Measurements from ENCODE around the gene PTGS1. TPM values are rescaled to one million over a fixed set of nuclear protein-coding genes. Genes with fewer than 3 reads are reported as not detected.

The PTGS1 gene
- total RNA-seq, 1 donor from 2014 or later = 8.2 TPM

- H3K27me3 Mint-ChIP-seq (ENCODE audit: low read depth) = peaks cover 9% of the 10 kb centered on the region
- H3K36me3 Mint-ChIP-seq = no peaks in the 10 kb centered on the region
- TF ChIP-seq, protein P1, sequence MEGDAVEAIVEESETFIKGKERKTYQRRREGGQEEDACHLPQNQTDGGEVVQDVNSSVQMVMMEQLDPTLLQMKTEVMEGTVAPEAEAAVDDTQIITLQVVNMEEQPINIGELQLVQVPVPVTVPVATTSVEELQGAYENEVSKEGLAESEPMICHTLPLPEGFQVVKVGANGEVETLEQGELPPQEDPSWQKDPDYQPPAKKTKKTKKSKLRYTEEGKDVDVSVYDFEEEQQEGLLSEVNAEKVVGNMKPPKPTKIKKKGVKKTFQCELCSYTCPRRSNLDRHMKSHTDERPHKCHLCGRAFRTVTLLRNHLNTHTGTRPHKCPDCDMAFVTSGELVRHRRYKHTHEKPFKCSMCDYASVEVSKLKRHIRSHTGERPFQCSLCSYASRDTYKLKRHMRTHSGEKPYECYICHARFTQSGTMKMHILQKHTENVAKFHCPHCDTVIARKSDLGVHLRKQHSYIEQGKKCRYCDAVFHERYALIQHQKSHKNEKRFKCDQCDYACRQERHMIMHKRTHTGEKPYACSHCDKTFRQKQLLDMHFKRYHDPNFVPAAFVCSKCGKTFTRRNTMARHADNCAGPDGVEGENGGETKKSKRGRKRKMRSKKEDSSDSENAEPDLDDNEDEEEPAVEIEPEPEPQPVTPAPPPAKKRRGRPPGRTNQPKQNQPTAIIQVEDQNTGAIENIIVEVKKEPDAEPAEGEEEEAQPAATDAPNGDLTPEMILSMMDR (IDR thresholded peaks at IDR 0.05; ENCODE audit: unreplicated experiment) = no peak
- H3K9me3 Mint-ChIP-seq = no peaks in the 10 kb centered on the region
- H3K4me1 Mint-ChIP-seq = peaks cover 23% of the 10 kb centered on the region
- H3K4me3 Mint-ChIP-seq = no peak overlapping the region
- DNase-seq (ENCODE audit: low spot score in 2 of 2, unreplicated experiment in 2 of 2) = no peak
- no peak overlapping the region for H3K27ac Mint-ChIP-seq
These were observed 9.5 kb downstream of the PTGS1 start for GRCh38 chr9:122380293-122380692.

DNA sequence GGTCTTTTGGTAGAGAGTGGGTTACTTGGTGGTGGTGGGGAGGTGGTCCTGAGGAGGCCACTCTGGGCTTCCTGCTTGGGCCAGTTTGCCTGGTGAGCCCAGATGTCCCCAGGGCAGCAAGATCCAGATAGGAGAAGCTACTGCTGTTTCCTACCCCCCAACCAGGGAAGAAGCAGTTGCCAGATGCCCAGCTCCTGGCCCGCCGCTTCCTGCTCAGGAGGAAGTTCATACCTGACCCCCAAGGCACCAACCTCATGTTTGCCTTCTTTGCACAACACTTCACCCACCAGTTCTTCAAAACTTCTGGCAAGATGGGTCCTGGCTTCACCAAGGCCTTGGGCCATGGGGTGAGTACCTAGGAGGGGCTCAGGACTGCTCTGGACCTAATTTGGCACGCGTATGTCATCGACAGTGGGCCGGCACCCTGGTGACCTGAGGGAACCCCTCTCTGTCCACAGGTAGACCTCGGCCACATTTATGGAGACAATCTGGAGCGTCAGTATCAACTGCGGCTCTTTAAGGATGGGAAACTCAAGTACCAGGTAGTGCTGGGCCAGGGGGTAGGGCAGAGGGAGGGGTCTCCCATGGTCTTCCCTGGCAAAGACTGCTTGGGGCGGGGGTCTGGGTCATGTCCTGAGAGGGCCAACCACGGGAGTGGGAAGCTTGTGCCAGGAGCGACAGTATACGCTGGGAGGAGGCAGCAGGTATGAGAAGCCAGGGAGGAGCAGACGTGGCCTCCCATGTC, 10.6 kb downstream of the PTGS1 start:
- no peaks in the 10 kb centered on the region for H3K9me3 Mint-ChIP-seq
- peaks cover 15% of the 10 kb centered on the region for H3K27me3 Mint-ChIP-seq (ENCODE audit: low read depth)
- DNase-seq (ENCODE audit: low spot score in 2 of 2, unreplicated experiment in 2 of 2) = no peak
- no peak overlapping the region for H3K4me3 Mint-ChIP-seq
- H3K4me1 Mint-ChIP-seq = peaks cover 13% of the 10 kb centered on the region
- TF ChIP-seq, protein P1 (IDR thresholded peaks at IDR 0.05; ENCODE audit: unreplicated experiment) = no peak
- H3K36me3 Mint-ChIP-seq = no peaks in the 10 kb centered on the region
- H3K27ac Mint-ChIP-seq = no peak overlapping the region

DNA sequence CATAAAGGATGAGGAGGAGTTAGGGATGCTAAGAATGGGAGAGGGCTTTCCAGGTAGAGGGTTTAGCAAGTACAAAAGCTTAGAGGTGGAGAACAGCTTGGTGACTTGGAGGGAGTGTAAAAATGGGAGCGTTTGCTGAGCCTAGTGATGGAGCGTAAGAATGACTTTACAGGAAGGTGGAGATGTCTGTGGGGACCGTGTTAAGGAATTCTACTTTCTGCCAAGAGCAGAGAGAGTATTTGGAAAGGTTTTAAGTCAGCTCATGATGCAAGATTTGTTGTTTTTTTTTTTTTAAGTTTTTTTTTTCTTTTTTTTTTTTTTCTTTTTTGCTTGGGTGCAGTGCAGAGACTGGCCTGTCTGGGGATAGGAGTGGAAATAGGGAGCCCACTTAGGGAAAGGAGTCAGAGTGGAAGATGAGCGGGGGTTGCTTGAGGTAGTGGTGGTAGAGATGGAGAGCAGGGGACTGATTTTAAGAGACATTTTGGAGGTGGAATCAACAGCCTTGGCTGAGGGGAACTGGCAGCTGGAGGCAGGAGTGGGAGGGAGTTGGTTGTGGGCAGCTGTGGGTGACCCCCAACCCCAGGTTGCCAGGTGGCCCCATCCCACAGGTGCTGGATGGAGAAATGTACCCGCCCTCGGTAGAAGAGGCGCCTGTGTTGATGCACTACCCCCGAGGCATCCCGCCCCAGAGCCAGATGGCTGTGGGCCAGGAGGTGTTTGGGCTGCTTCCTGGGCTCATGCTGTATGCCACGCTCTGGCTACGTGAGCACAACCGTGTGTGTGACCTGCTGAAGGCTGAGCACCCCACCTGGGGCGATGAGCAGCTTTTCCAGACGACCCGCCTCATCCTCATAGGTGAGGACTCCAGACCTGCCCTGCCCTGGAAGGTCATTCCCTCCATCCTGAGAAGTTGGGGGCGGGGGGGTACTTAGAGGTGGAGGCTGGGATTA, 12.4 kb downstream of the PTGS1 start:
- H3K4me3 Mint-ChIP-seq = no peak overlapping the region
- TF ChIP-seq, protein P1 (IDR thresholded peaks at IDR 0.05; ENCODE audit: unreplicated experiment) = no peak
- DNase-seq (ENCODE audit: low spot score in 2 of 2, unreplicated experiment in 2 of 2) = no peak
- H3K9me3 Mint-ChIP-seq = no peaks in the 10 kb centered on the region
- H3K36me3 Mint-ChIP-seq = no peaks in the 10 kb centered on the region
- H3K27me3 Mint-ChIP-seq (ENCODE audit: low read depth) = peaks cover 24% of the 10 kb centered on the region
- peaks cover under 1% of the 10 kb centered on the region for H3K4me1 Mint-ChIP-seq
- H3K27ac Mint-ChIP-seq = no peak overlapping the region

GRCh38 chr9:122383992-122384461, 13.2 kb downstream of the PTGS1 start:
- Mint-ChIP-seq H3K9me3 (no peaks in the 10 kb centered on the region), H3K4me3 (no peak overlapping the region), H3K36me3 (no peaks in the 10 kb centered on the region), H3K27ac (no peak overlapping the region), H3K4me1 (no peaks in the 10 kb centered on the region), H3K27me3 (ENCODE audit: low read depth) (peaks cover 31% of the 10 kb centered on the region)
- TF ChIP-seq, protein P1 (IDR thresholded peaks at IDR 0.05; ENCODE audit: unreplicated experiment) = no peak
- DNase-seq (ENCODE audit: low spot score in 2 of 2, unreplicated experiment in 2 of 2) = no peak

DNA sequence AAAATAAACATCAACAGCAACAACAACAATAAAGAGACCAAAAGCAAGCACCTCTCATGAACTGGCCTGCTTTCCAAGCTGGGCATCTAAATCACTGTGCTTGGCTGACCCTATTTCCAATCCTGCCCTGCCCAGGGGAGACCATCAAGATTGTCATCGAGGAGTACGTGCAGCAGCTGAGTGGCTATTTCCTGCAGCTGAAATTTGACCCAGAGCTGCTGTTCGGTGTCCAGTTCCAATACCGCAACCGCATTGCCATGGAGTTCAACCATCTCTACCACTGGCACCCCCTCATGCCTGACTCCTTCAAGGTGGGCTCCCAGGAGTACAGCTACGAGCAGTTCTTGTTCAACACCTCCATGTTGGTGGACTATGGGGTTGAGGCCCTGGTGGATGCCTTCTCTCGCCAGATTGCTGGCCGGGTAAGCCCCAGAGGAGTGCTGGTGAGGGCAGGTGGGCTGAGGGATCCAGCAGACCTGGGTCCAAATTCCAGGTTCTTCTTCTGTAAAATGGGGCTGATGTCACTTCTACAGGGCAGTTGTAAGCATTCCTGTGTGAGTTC, 15.6 kb downstream of the PTGS1 start:
- Mint-ChIP-seq H3K27ac (no peak overlapping the region), H3K36me3 (no peaks in the 10 kb centered on the region), H3K27me3 (ENCODE audit: low read depth) (peaks cover 41% of the 10 kb centered on the region), H3K9me3 (no peaks in the 10 kb centered on the region), H3K4me3 (no peak overlapping the region), H3K4me1 (no peaks in the 10 kb centered on the region)
- peak in 1 of 2 experiments; percentile 5 for DNase-seq (ENCODE audit: low spot score in 2 of 2, unreplicated experiment in 2 of 2)
- TF ChIP-seq, protein P1 (IDR thresholded peaks at IDR 0.05; ENCODE audit: unreplicated experiment) = no peak
